ENCODE data around the gene KRT85.

- TF ChIP-seq POLR2A (IDR thresholded peaks at IDR 0.05; ENCODE audit: low read length): no peak
- TF ChIP-seq GATA1 (IDR thresholded peaks at IDR 0.05; ENCODE audit: low read depth, low read length): no peak
Measured at GRCh38 chr12:52331833-52332232, 35.4 kb downstream of the KRT85 start.
